Pancreas (tissue), 10 donors: ENCODE results near the gene STIM2. TPM values are rescaled to one million over a fixed set of nuclear protein-coding genes. Genes with fewer than 3 reads are reported as not detected.

Source experiments
- ATAC-seq, 4 donors: fragments of 200-7000 bp; cut with Tn5 transposase; one replicate each; pipeline versions ENCODE4 v1.8.0 to v1.9.1; 2020; ENCODE audit warnings: mild to moderate bottlenecking in 4 of 4, moderate library complexity in 4 of 4
- DNase-seq, 6 donors: peaks; one replicate each; pipeline ENCODE4 v3.0.0-alpha.2; 2020
- FAIRE-seq: peaks from 2 replicates; lab custom pipeline; 2012; peaks lifted over from hg19 to GRCh38; lab: Jason Lieb, UNC
- H3K27ac ChIP-seq, 4 donors: fragments of 200-600 bp; sonication (generic); 1 replicate in 3 of 4; 2 replicates in 1 of 4; pipeline versions ENCODE4 v1.5.0 to v1.8.0; 2020
- H3K27me3 ChIP-seq, 4 donors: fragments of 200-600 bp; one replicate each; pipeline ENCODE4 v1.8.0; 2021
- H3K36me3 ChIP-seq, 3 donors: fragments of 200-600 bp; sonication (generic) in 1 of 3; one replicate each; pipeline versions ENCODE4 v1.5.0 to v1.8.0; 2020 to 2021
- H3K4me1 ChIP-seq, 3 donors: fragments of 200-600 bp; one replicate each; pipeline ENCODE4 v1.8.0; 2021
- H3K4me3 ChIP-seq, 4 donors: fragments of 200-600 bp; sonication (generic) in 2 of 4; one replicate each; pipeline versions ENCODE4 v1.5.0 to v1.8.0; 2020 to 2021
- H3K9me3 ChIP-seq, 4 donors: fragments of 200-600 bp; one replicate each; pipeline ENCODE4 v1.8.0; 2021
- CTCF ChIP-seq, 4 donors: fragments of 200-600 bp; sonication (generic) in 3 of 4; IDR thresholded peaks; one replicate each; pipeline versions ENCODE4 v1.5.0 to v1.8.0; 2021; ENCODE audit warnings: antibody characterized with exemption in 4 of 4
- WGBS, 2 donors: extraction: QIAGEN DNeasy Blood & Tissue Kit; methylation state at CpG; one replicate each; pipeline ENCODE4 v1.1.7; 2013; 5-methylcytosine and 5-hydroxymethylcytosine counted together
- intact Hi-C, 3 donors: fragments of 100-400 bp; cut with DNase I; formaldehyde crosslinking; loops; one replicate each; pipeline versions ENCODE4 v1.11.1 to v1.14.2; 2022
- polyA plus RNA-seq, 2 donors: library from polyadenylated mRNA; stranded (reverse); fragments of 200-250 nt; gene quantifications; one replicate each; pipeline ENCODE4 v1.2.3, GENCODE V29; 2013
- total RNA-seq, 6 donors: library from RNA; stranded (reverse); fragmentation: NEBNext Ultra II Directional in 4 of 6; extraction: Animal tissue kit (Norgen Biotek cat#: 25700) in 4 of 6; gene quantifications; one replicate each; pipeline versions ENCODE4 v1.2.1 to v1.2.4, GENCODE V29; 2021 to 2023
- donor health status: healthy with polysubstance abuse.
- donor health status: DM: no; HTN: no; CAD: no; lungs with moderate emphysema.
- donor health status: DM: no; HTN: no; CAD: no.
- donor health status: control.
- donor health status: control.
- donor health status: Bipolar disorder and iron deficiency.
- donor health status: DM: yes; HTN: yes; CAD: no.
- donor health status: DM: no; HTN: no; CAD: no.
- donor health status: DM: no; HTN: no; CAD: no.
- donor health status: DM: yes; HTN: yes; CAD: no.

Gene STIM2
- total and polyA plus RNA-seq, 8 donors: 7.6 to 18.7 (median 12.6) TPM

- 95 to 98% methylated on average over 2 of the region's 2 CpGs for WGBS, 2 donors
These were observed 85.2 kb downstream of the STIM2 start for GRCh38 chr4:26945794-26946193.

DNA sequence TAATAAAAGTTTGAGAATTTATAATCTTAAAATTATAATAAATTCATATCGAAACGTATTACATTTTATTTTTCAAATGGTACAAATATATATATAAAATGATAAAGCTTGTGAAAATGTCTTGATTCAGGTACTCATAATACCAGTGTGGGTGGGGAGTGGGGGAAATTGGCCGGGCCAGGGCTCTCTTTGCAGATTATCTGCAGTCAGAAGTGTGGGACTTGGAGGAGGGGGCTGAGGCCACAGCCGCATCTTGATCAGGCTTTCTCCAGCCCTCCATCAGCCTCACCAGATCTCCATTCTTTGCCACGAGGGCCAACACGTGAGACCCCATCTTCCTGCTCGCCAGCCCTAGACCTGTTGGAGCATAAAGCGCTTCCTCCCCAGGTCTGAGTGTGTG lies 86.7 kb downstream of the STIM2 start:
- H3K4me3 ChIP-seq: no peak overlapping the region
- WGBS, 2 donors: 83 to 84% methylated on average over 8 of the region's 8 CpGs
- no peaks in the 10 kb centered on the region for H3K27me3 ChIP-seq
- peak; percentile 59 for FAIRE-seq
- intact Hi-C loops: no loop called here
- no peak for DNase-seq
- no peak for TF ChIP-seq CTCF (IDR thresholded peaks at IDR 0.05)
- no peak for ATAC-seq
- H3K27ac ChIP-seq: no peak overlapping the region
- no peaks in the 10 kb centered on the region for H3K36me3 ChIP-seq
- H3K4me1 ChIP-seq: no peaks in the 10 kb centered on the region
- H3K9me3 ChIP-seq: no peaks in the 10 kb centered on the region

More at GRCh38 chr4:26945794-26946193, 85.2 kb downstream of the STIM2 start:
- no peaks in the 10 kb centered on the region for H3K36me3 ChIP-seq
- no peak for DNase-seq
- H3K9me3 ChIP-seq: no peaks in the 10 kb centered on the region
- H3K27ac ChIP-seq: no peak overlapping the region
- FAIRE-seq: peak; percentile 54
- intact Hi-C loops: no loop called here
- ATAC-seq: no peak
- no peak overlapping the region for H3K4me3 ChIP-seq
- no peaks in the 10 kb centered on the region for H3K27me3 ChIP-seq
- TF ChIP-seq CTCF (IDR thresholded peaks at IDR 0.05): no peak
- H3K4me1 ChIP-seq: no peaks in the 10 kb centered on the region

GRCh38 chr4:26950446-26950845 lies 89.8 kb downstream of the STIM2 start:
- FAIRE-seq (no peak), DNase-seq (no peak), ATAC-seq (no peak)
- Histone ChIP-seq H3K27me3 (no peaks in the 10 kb centered on the region), H3K9me3 (no peaks in the 10 kb centered on the region), H3K4me1 (no peaks in the 10 kb centered on the region), H3K4me3 (no peak overlapping the region), H3K36me3 (no peaks in the 10 kb centered on the region), H3K27ac (no peak overlapping the region)
- intact Hi-C loops: no loop called here
- TF ChIP-seq CTCF (IDR thresholded peaks at IDR 0.05): no peak

DNA sequence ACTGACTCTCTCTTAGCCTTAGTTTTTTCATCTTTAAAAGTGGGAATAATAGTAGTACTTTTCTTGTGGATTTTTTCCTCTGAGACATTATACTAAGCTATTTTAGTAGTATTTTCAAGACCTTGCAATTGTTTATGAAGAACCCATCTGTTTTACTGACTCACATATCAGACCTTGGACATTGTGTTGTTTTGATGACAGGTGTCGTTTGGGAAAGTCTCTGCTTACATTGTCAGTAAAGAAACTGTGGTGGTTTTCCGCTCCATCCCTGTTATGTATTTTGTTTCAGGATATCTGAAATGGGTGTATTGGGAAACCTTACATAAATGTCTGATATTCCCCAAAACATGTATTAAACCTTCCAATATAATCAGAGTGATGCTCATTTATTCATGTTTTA lies 92.2 kb downstream of the STIM2 start:
- TF ChIP-seq CTCF (IDR thresholded peaks at IDR 0.05): no peak
- FAIRE-seq (no peak), DNase-seq (no peak), ATAC-seq (no peak)
- Histone ChIP-seq H3K4me1 (no peaks in the 10 kb centered on the region), H3K4me3 (no peak overlapping the region), H3K27me3 (no peaks in the 10 kb centered on the region), H3K27ac (no peak overlapping the region), H3K9me3 (no peaks in the 10 kb centered on the region), H3K36me3 (no peaks in the 10 kb centered on the region)
- intact Hi-C loops: no loop called here
- WGBS, 2 donors: 82 to 84% methylated on average over 2 of the region's 2 CpGs

DNA sequence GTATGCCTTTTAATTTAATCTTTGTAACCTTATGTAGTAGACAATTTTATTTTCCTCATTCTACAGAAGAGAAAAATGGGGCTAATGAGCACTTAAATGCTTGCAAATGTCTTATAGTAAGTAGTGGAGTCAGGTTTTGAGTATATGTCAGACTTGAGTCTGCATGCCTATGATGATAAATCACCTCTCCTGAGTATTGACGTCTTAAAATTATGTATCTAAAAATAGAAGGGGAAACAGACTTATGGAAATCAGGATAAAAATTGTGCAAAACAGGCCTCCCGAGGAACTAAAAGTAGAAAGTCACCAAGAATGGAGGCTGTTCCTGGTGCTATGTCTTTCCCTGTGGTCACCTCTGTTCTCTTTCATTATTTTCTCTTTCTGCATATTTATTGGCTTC lies 92.7 kb downstream of the STIM2 start:
- H3K27me3 ChIP-seq: no peaks in the 10 kb centered on the region
- no peak for FAIRE-seq
- 57 to 59% methylated on average over 2 of the region's 2 CpGs for WGBS, 2 donors
- no peaks in the 10 kb centered on the region for H3K9me3 ChIP-seq
- intact Hi-C loops: no loop called here
- H3K4me1 ChIP-seq: no peaks in the 10 kb centered on the region
- no peaks in the 10 kb centered on the region for H3K36me3 ChIP-seq
- H3K27ac ChIP-seq: no peak overlapping the region
- H3K4me3 ChIP-seq: no peak overlapping the region
- no peak for ATAC-seq
- DNase-seq: no peak
- no peak for TF ChIP-seq CTCF (IDR thresholded peaks at IDR 0.05)
